ENCODE data around the gene TMA16. TPM values are rescaled to one million over a fixed set of nuclear protein-coding genes. Genes with fewer than 3 reads are reported as not detected.

TMA16 gene
- total RNA-seq, 6 experiments from 2014 or later = 25.6 to 36.9 (median 32.5) TPM

- H3K27ac Mint-ChIP-seq = no peak overlapping the region
- H3K4me3 Mint-ChIP-seq = no peak overlapping the region
- no peaks in the 10 kb centered on the region for H3K4me1 Mint-ChIP-seq (ENCODE audit: low read depth)
- no peak for TF ChIP-seq CTCF (IDR thresholded peaks at IDR 0.05)
- DNase-seq = no peak
- no peaks in the 10 kb centered on the region for H3K9me3 Mint-ChIP-seq
- peaks cover 7% of the 10 kb centered on the region; the same call in 1 of the 2 replicates for H3K27me3 Mint-ChIP-seq (ENCODE audit: insufficient read depth)
- no peaks in the 10 kb centered on the region for H3K36me3 Mint-ChIP-seq (ENCODE audit: low read depth)
These were observed 64.1 kb downstream of the TMA16 start for GRCh38 chr4:163558539-163559044.

- no peak for DNase-seq
- no peak overlapping the region for H3K27ac Mint-ChIP-seq
- H3K9me3 Mint-ChIP-seq = no peaks in the 10 kb centered on the region
- no peaks in the 10 kb centered on the region for H3K4me1 Mint-ChIP-seq (ENCODE audit: low read depth)
- H3K36me3 Mint-ChIP-seq (ENCODE audit: low read depth) = no peaks in the 10 kb centered on the region
- H3K27me3 Mint-ChIP-seq (ENCODE audit: insufficient read depth) = peaks cover 4% of the 10 kb centered on the region; the same call in 1 of the 2 replicates
- H3K4me3 Mint-ChIP-seq = no peak overlapping the region
- TF ChIP-seq CTCF (IDR thresholded peaks at IDR 0.05) = no peak
These were observed 68.0 kb downstream of the TMA16 start for GRCh38 chr4:163562496-163562895.

- no peak for TF ChIP-seq CTCF (IDR thresholded peaks at IDR 0.05)
- no peaks in the 10 kb centered on the region for H3K9me3 Mint-ChIP-seq
- H3K36me3 Mint-ChIP-seq (ENCODE audit: low read depth) = no peaks in the 10 kb centered on the region
- H3K4me3 Mint-ChIP-seq = no peak overlapping the region
- H3K27ac Mint-ChIP-seq = no peak overlapping the region
- H3K4me1 Mint-ChIP-seq (ENCODE audit: low read depth) = no peaks in the 10 kb centered on the region
- DNase-seq = no peak
- H3K27me3 Mint-ChIP-seq (ENCODE audit: insufficient read depth) = peaks cover 3% of the 10 kb centered on the region; the same call in 1 of the 2 replicates
These were observed 69.1 kb downstream of the TMA16 start for GRCh38 chr4:163563592-163563991.

- peaks cover 3% of the 10 kb centered on the region; the same call in 1 of the 2 replicates for H3K27me3 Mint-ChIP-seq (ENCODE audit: insufficient read depth)
These were observed 69.8 kb downstream of the TMA16 start for GRCh38 chr4:163564221-163564720.

GRCh38 chr4:163565226-163566135 lies 71.0 kb downstream of the TMA16 start:
- Mint-ChIP-seq H3K27ac (no peak overlapping the region), H3K4me1 (ENCODE audit: low read depth) (no peaks in the 10 kb centered on the region), H3K9me3 (no peaks in the 10 kb centered on the region), H3K4me3 (no peak overlapping the region; the same call in 1 of the 2 replicates), H3K27me3 (ENCODE audit: insufficient read depth) (peaks cover 3% of the 10 kb centered on the region; the same call in 1 of the 2 replicates), H3K36me3 (ENCODE audit: low read depth) (no peaks in the 10 kb centered on the region)
- no peak for TF ChIP-seq CTCF (IDR thresholded peaks at IDR 0.05)
- no peak for DNase-seq

More at GRCh38 chr4:163564221-163564720, 69.8 kb downstream of the TMA16 start:
- Mint-ChIP-seq H3K27ac (no peak overlapping the region), H3K9me3 (no peaks in the 10 kb centered on the region), H3K36me3 (ENCODE audit: low read depth) (no peaks in the 10 kb centered on the region), H3K4me3 (no peak overlapping the region), H3K4me1 (ENCODE audit: low read depth) (no peaks in the 10 kb centered on the region)
- DNase-seq = no peak
- no peak for TF ChIP-seq CTCF (IDR thresholded peaks at IDR 0.05)

Data from HFFc6 (cell line).